Aorta (tissue), 5 donors: ENCODE measurements around the gene ARHGEF12. TPM values are rescaled to one million over a fixed set of nuclear protein-coding genes. Genes with fewer than 3 reads are reported as not detected.
"Not testable (repeated sequence)": the region's sequence is repeated elsewhere in the genome, so short reads cannot be mapped to it uniquely, and the experiment has no call there.

ENCODE experiments used
- ATAC-seq: fragments of 200-7000 bp; cut with Tn5 transposase; one replicate; pipeline ENCODE4 v1.9.1; 2022; ENCODE audit warnings: moderate library complexity; ENCODE audit not compliant: low FRiP score
- DNase-seq, 2 donors: peaks; one replicate each; pipeline ENCODE4 v3.0.0-alpha.2; 2020
- H3K27ac ChIP-seq, 2 donors: one replicate each; pipeline ENCODE4 v1.5.1; 2013; ENCODE audit warnings: low read length in 2 of 2, mild to moderate bottlenecking in 2 of 2, moderate library complexity in 2 of 2, control low read depth in 1 of 2, inconsistent platforms in 1 of 2, low read depth in 1 of 2
- H3K27me3 ChIP-seq, 2 donors: one replicate each; pipeline ENCODE4 v1.6.1; 2013; ENCODE audit warnings: control low read depth in 1 of 2, low read length in 1 of 2, mild to moderate bottlenecking in 1 of 2, moderate library complexity in 1 of 2; ENCODE audit not compliant: insufficient read depth in 2 of 2, control insufficient read depth in 1 of 2
- H3K36me3 ChIP-seq, 2 donors: one replicate each; pipeline ENCODE4 v1.6.1; 2013; ENCODE audit warnings: control low read depth in 1 of 2, low read length in 1 of 2, mild to moderate bottlenecking in 1 of 2; ENCODE audit not compliant: insufficient read depth in 2 of 2, control insufficient read depth in 1 of 2
- H3K4me1 ChIP-seq, 2 donors: one replicate each; pipeline ENCODE4 v1.6.1; 2013; ENCODE audit warnings: low read length in 2 of 2, control low read depth in 1 of 2, mild to moderate bottlenecking in 1 of 2, moderate library complexity in 1 of 2; ENCODE audit not compliant: insufficient read depth in 2 of 2, control insufficient read depth in 1 of 2
- H3K4me3 ChIP-seq, 2 donors: one replicate each; pipeline ENCODE4 v1.5.1; 2013; ENCODE audit warnings: low read length in 2 of 2, control low read depth in 1 of 2, mild to moderate bottlenecking in 1 of 2
- H3K9me3 ChIP-seq: one replicate; pipeline ENCODE4 v1.6.1; 2013; ENCODE audit warnings: mild to moderate bottlenecking, low read length; ENCODE audit not compliant: control insufficient read depth
- WGBS, 2 donors: extraction: QIAGEN DNeasy Blood & Tissue Kit; methylation state at CpG; one replicate each; pipeline ENCODE4 v1.1.7; 2013; 5-methylcytosine and 5-hydroxymethylcytosine counted together
- intact Hi-C, 2 donors: fragments of 100-400 bp; cut with DNase I; formaldehyde crosslinking; loops; one replicate each; pipeline versions ENCODE4 v1.14.2 to v1.15.0; 2022
- polyA plus RNA-seq, 2 donors: library from polyadenylated mRNA; stranded (reverse); fragments of 200-250 nt; gene quantifications; one replicate each; pipeline ENCODE4 v1.2.3, GENCODE V29; 2013
- total RNA-seq, 2 donors: library from RNA; stranded (reverse); fragmentation: NEBNext Ultra II Directional; extraction: Animal tissue kit (Norgen Biotek cat#: 25700); gene quantifications; one replicate each; pipeline ENCODE4 v1.2.1, GENCODE V29; 2021
- donor health status: healthy with polysubstance abuse.
- donor health status: Bipolar disorder and iron deficiency.
- donor health status: DM: no; HTN: no; CAD: no.
- donor health status: DM: no; HTN: no; CAD: no.
- donor health status: DM: yes; HTN: yes; CAD: no.

ARHGEF12 gene
- total and polyA plus RNA-seq, 4 donors: 21.7 to 143 (median 75.8) TPM

GRCh38 chr11:120492486-120492885 lies 156.3 kb downstream of the ARHGEF12 start:
- intact Hi-C loops: no loop called here
- no peaks in the 10 kb centered on the region for H3K27me3 ChIP-seq
- no peaks in the 10 kb centered on the region for H3K4me1 ChIP-seq
- 76 to 77% methylated on average over 3 of the region's 3 CpGs for WGBS, 2 donors
- DNase-seq (no peak), ATAC-seq (no peak)
- H3K9me3 ChIP-seq: no peaks in the 10 kb centered on the region
- H3K27ac ChIP-seq: no peak overlapping the region
- no peaks in the 10 kb centered on the region for H3K36me3 ChIP-seq
- no peak overlapping the region for H3K4me3 ChIP-seq

- 39 to 42% methylated on average over 2 of the region's 2 CpGs for WGBS, 2 donors
- H3K4me3 ChIP-seq: no peak overlapping the region
- H3K9me3 ChIP-seq: no peaks in the 10 kb centered on the region
- ATAC-seq (no peak), DNase-seq (no peak)
- H3K27ac ChIP-seq: no peak overlapping the region
- intact Hi-C loops: no loop called here
- H3K36me3 ChIP-seq: no peaks in the 10 kb centered on the region
- H3K27me3 ChIP-seq: no peaks in the 10 kb centered on the region
- no peaks in the 10 kb centered on the region for H3K4me1 ChIP-seq
These were observed 158.4 kb downstream of the ARHGEF12 start for GRCh38 chr11:120494595-120494994.

- WGBS, 2 donors: 90 to 91% methylated on average over 8 of the region's 8 CpGs
These were observed 162.9 kb downstream of the ARHGEF12 start for GRCh38 chr11:120499088-120499487.

GRCh38 chr11:120499859-120500258 lies 163.6 kb downstream of the ARHGEF12 start:
- no peak for ATAC-seq
- Histone ChIP-seq H3K4me3 (no peak overlapping the region), H3K27ac (no peak overlapping the region), H3K27me3 (peaks cover 0 to 2% of the 10 kb centered on the region in 2 donors), H3K4me1 (no peaks in the 10 kb centered on the region), H3K9me3 (no peaks in the 10 kb centered on the region), H3K36me3 (no peaks in the 10 kb centered on the region)
- intact Hi-C loops: no loop called here
- DNase-seq: no peak
- WGBS, 2 donors: 75 to 80% methylated on average over 5 of the region's 5 CpGs

More at GRCh38 chr11:120499088-120499487, 162.9 kb downstream of the ARHGEF12 start:
- H3K4me1 ChIP-seq: no peaks in the 10 kb centered on the region
- intact Hi-C loops: no loop called here
- H3K27ac ChIP-seq: no peak overlapping the region
- DNase-seq: no peak
- H3K9me3 ChIP-seq: no peaks in the 10 kb centered on the region
- no peak for ATAC-seq
- no peaks in the 10 kb centered on the region for H3K36me3 ChIP-seq
- H3K4me3 ChIP-seq: no peak overlapping the region
- H3K27me3 ChIP-seq: peaks cover 0 to 2% of the 10 kb centered on the region in 2 donors

- no peak for ATAC-seq
- 39 to 44% methylated on average over 14 of the region's 14 CpGs for WGBS, 2 donors
- H3K4me3 ChIP-seq: no peak overlapping the region
These were observed 164.3 kb downstream of the ARHGEF12 start for GRCh38 chr11:120500414-120501071.

GRCh38 chr11:120501440-120501839 lies 165.2 kb downstream of the ARHGEF12 start:
- Histone ChIP-seq H3K27me3 (peaks cover 0 to 2% of the 10 kb centered on the region in 2 donors), H3K36me3 (no peaks in the 10 kb centered on the region), H3K27ac (no peak overlapping the region), H3K4me1 (no peaks in the 10 kb centered on the region), H3K4me3 (no peak overlapping the region), H3K9me3 (no peaks in the 10 kb centered on the region)
- 34 to 39% methylated on average over 2 of the region's 2 CpGs for WGBS, 2 donors
- DNase-seq (no peak), ATAC-seq (no peak)
- intact Hi-C loops: no loop called here

More at GRCh38 chr11:120500414-120501071, 164.3 kb downstream of the ARHGEF12 start:
- H3K27ac ChIP-seq: no peak overlapping the region
- intact Hi-C loops: no loop called here
- H3K4me1 ChIP-seq: no peaks in the 10 kb centered on the region
- no peaks in the 10 kb centered on the region for H3K36me3 ChIP-seq
- peaks cover 0 to 2% of the 10 kb centered on the region in 2 donors for H3K27me3 ChIP-seq
- DNase-seq: no peak
- H3K9me3 ChIP-seq: no peaks in the 10 kb centered on the region

GRCh38 chr11:120501976-120502755 lies 166.0 kb downstream of the ARHGEF12 start:
- H3K4me1 ChIP-seq: no peaks in the 10 kb centered on the region
- H3K9me3 ChIP-seq: no peaks in the 10 kb centered on the region
- H3K36me3 ChIP-seq: no peaks in the 10 kb centered on the region
- no peak overlapping the region for H3K4me3 ChIP-seq
- no peak overlapping the region for H3K27ac ChIP-seq
- 37 to 44% methylated on average over 5 of the region's 5 CpGs for WGBS, 2 donors
- H3K27me3 ChIP-seq: peaks cover 0 to 2% of the 10 kb centered on the region in 2 donors
- no peak for DNase-seq
- intact Hi-C loops: no loop called here
- no peak for ATAC-seq

- not testable (repeated sequence) for ATAC-seq, DNase-seq
These were observed 167.3 kb downstream of the ARHGEF12 start for GRCh38 chr11:120503529-120503928.

More at GRCh38 chr11:120503529-120503928, 167.3 kb downstream of the ARHGEF12 start:
- H3K4me1 ChIP-seq, H3K4me3 ChIP-seq, H3K27me3 ChIP-seq, intact Hi-C loops, H3K27ac ChIP-seq, H3K36me3 ChIP-seq, H3K9me3 ChIP-seq: not testable (repeated sequence)
- 46 to 63% methylated on average over 3 of the region's 3 CpGs for WGBS, 2 donors
